Calu3 (cell line): ENCODE data around the gene ACYP1. TPM values are rescaled to one million over a fixed set of nuclear protein-coding genes. Genes with fewer than 3 reads are reported as not detected.

Experiments used
- Bru-seq: library from RNA; stranded (reverse); fragments of 400-500 nt; gene quantifications from one replicate; lab custom pipeline; 2021; lab: Mats Ljungman, UMichigan
- BruChase-seq, 2 experiments: library from RNA; stranded (reverse); fragments of 400-500 nt; gene quantifications; one replicate each; lab custom pipeline; 2021; lab: Mats Ljungman, UMichigan
- BruUV-seq: library from RNA; stranded (reverse); fragments of 400-500 nt; replicated peaks from 2 replicates; lab custom pipeline; 2021; lab: Mats Ljungman, UMichigan
- CTCF ChIA-PET: fragments of 300-600 bp; sonication (Branson Sonifier 250); formaldehyde crosslinking; loops from one replicate; lab custom pipeline; 2022; ENCODE audit warnings: antibody characterized with exemption; lab: Charles Lee
- DNase-seq: peaks from one replicate; pipeline ENCODE4 v3.0.0; 2022
- H3K27ac Mint-ChIP-seq: one replicate; pipeline ENCODE4 v1.8.0; 2022; ENCODE audit warnings: mixed read lengths; ENCODE audit not compliant: unreplicated experiment
- H3K27me3 Mint-ChIP-seq: one replicate; pipeline ENCODE4 v1.8.0; 2022; ENCODE audit warnings: mixed read lengths; ENCODE audit not compliant: unreplicated experiment
- H3K36me3 Mint-ChIP-seq: one replicate; pipeline ENCODE4 v1.8.0; 2022; ENCODE audit warnings: mild to moderate bottlenecking, moderate library complexity, mixed read lengths; ENCODE audit not compliant: insufficient read depth, unreplicated experiment
- H3K4me1 Mint-ChIP-seq: one replicate; pipeline ENCODE4 v1.8.0; 2022; ENCODE audit warnings: mild to moderate bottlenecking, low read depth, mixed read lengths; ENCODE audit not compliant: unreplicated experiment
- H3K4me3 Mint-ChIP-seq: one replicate; pipeline ENCODE4 v1.8.0; 2022; ENCODE audit warnings: mild to moderate bottlenecking, low read depth, moderate library complexity, mixed read lengths; ENCODE audit not compliant: unreplicated experiment
- H3K9me3 Mint-ChIP-seq: one replicate; pipeline ENCODE4 v1.8.0; 2022; ENCODE audit warnings: low read depth, mixed read lengths; ENCODE audit not compliant: unreplicated experiment
- CTCF ChIP-seq: fragments of 200-600 bp; IDR thresholded peaks from one replicate; pipeline ENCODE4 v1.8.0; 2022; ENCODE audit warnings: antibody characterized with exemption; ENCODE audit not compliant: unreplicated experiment
- intact Hi-C: fragments of 100-400 bp; cut with micrococcal nuclease; formaldehyde crosslinking; loops from one replicate; pipeline ENCODE4 v1.10.0; 2022; ENCODE audit not compliant: unreplicated experiment
- long read RNA-seq: library from polyadenylated mRNA; stranded (forward); transcript quantifications from one replicate; pipeline ENCODE4 v2.0.0, GENCODE V29; 2022
- total RNA-seq: library from RNA; stranded (reverse); gene quantifications from 2 replicates; pipeline ENCODE4 v1.2.3, GENCODE V29; 2022

ACYP1 gene
- total RNA-seq (27.4 and 33.2 TPM in 2 replicates), Bru-seq, nascent RNA (percentile 83 among the genes with signal in this experiment), BruChase-seq, experiment 1, labeled RNA remaining after a 6-hour chase (percentile 89 among the genes with signal in this experiment), BruChase-seq, experiment 2, labeled RNA remaining after a 2-hour chase (percentile 89 among the genes with signal in this experiment)
- long read RNA-seq, transcript ACYP1-201 (3 exons, 627 nt): major isoform, 9 of 24 reads
- long read RNA-seq, transcript ACYP1-204 (4 exons, 639 nt): minor isoform, 6 of 24 reads
- long read RNA-seq, partial matches to known transcripts: 0 of 24 reads
- long read RNA-seq, other reads (novel, unspliced or antisense): 5 of 24 reads

- BruUV-seq: no TSS peak
- peak within 1 kb of the TSS; percentile 98 for H3K4me3 Mint-ChIP-seq
- H3K36me3 Mint-ChIP-seq: peaks cover 23% of the 10 kb centered on the region
- intact Hi-C loops: no loop called here
- peak; percentile 95 for DNase-seq
- peaks cover 12% of the 10 kb centered on the region for H3K4me1 Mint-ChIP-seq
- CTCF ChIA-PET: interaction anchor here (0.5 to 1.1 kb wide), 5 partner anchors 22 to 437 kb away, joined by 3 to 5 read pairs (median 3); no protein-coding TSS in a partner anchor
- H3K9me3 Mint-ChIP-seq: no peaks in the 10 kb centered on the region
- peak within 1 kb of the TSS; percentile 88 for H3K27ac Mint-ChIP-seq
- no peaks in the 10 kb centered on the region for H3K27me3 Mint-ChIP-seq
- TF ChIP-seq CTCF: no peak
Measured at GRCh38 chr14:75063491-75064204, at the start of gene ACYP1. Gene ACYP1 (minus strand): TSS chr14:75064024. CDS start chr14:75063553, 471 bp downstream.

GRCh38 chr14:75109877-75110276, 46.1 kb upstream of the ACYP1 start:
- no peak overlapping the region for H3K27ac Mint-ChIP-seq
- intact Hi-C loops: no loop called here
- BruUV-seq: no TSS peak
- DNase-seq: no peak
- TF ChIP-seq CTCF: no peak
- H3K9me3 Mint-ChIP-seq: no peaks in the 10 kb centered on the region
- H3K4me3 Mint-ChIP-seq: no peak overlapping the region
- no peaks in the 10 kb centered on the region for H3K36me3 Mint-ChIP-seq
- no peaks in the 10 kb centered on the region for H3K27me3 Mint-ChIP-seq
- CTCF ChIA-PET: no interaction called here
- no peaks in the 10 kb centered on the region for H3K4me1 Mint-ChIP-seq

- no peak for DNase-seq
- no TSS peak for BruUV-seq
- no peaks in the 10 kb centered on the region for H3K27me3 Mint-ChIP-seq
- no peak for TF ChIP-seq CTCF
- no peaks in the 10 kb centered on the region for H3K9me3 Mint-ChIP-seq
- no peak overlapping the region for H3K4me3 Mint-ChIP-seq
- no peak overlapping the region for H3K27ac Mint-ChIP-seq
- CTCF ChIA-PET: interaction anchor here (0.7 kb wide), 1 partner anchor 726 kb away, joined by 4 read pairs; no protein-coding TSS in a partner anchor
- H3K36me3 Mint-ChIP-seq: peaks cover 9% of the 10 kb centered on the region
- H3K4me1 Mint-ChIP-seq: no peaks in the 10 kb centered on the region
- intact Hi-C loops: no loop called here
Measured at GRCh38 chr14:75107186-75107585, 43.4 kb upstream of the ACYP1 start.

GRCh38 chr14:75101491-75101890, 37.7 kb upstream of the ACYP1 start:
- intact Hi-C loops: no loop called here
- H3K4me1 Mint-ChIP-seq: no peaks in the 10 kb centered on the region
- H3K27ac Mint-ChIP-seq: no peak overlapping the region
- DNase-seq: no peak
- H3K9me3 Mint-ChIP-seq: no peaks in the 10 kb centered on the region
- H3K4me3 Mint-ChIP-seq: no peak overlapping the region
- H3K36me3 Mint-ChIP-seq: peaks cover 21% of the 10 kb centered on the region
- no TSS peak for BruUV-seq
- CTCF ChIA-PET: no interaction called here
- H3K27me3 Mint-ChIP-seq: no peaks in the 10 kb centered on the region
- TF ChIP-seq CTCF: no peak
